ENCODE measurements around the gene MID1IP1. TPM values are rescaled to one million over a fixed set of nuclear protein-coding genes. Genes with fewer than 3 reads are reported as not detected.

MID1IP1 gene
- total RNA-seq, 1 donor from 2014 or later: 40.4 TPM

- H3K79me2 ChIP-seq (ENCODE audit: insufficient read depth, low read length): no peaks in the 10 kb centered on the region
- no peak overlapping the region for H3K4me2 ChIP-seq (ENCODE audit: low read length)
- no peak overlapping the region for H3K9ac ChIP-seq (ENCODE audit: low read length)
- H4K20me1 ChIP-seq (ENCODE audit: insufficient read depth, low read length): no peaks in the 10 kb centered on the region
- H3K27me3 Mint-ChIP-seq (ENCODE audit: low read depth, unreplicated experiment): no peaks in the 10 kb centered on the region
- H3K9me3 ChIP-seq (ENCODE audit: insufficient read depth, low read depth, low read length): no peaks in the 10 kb centered on the region
- H3K36me3 Mint-ChIP-seq (ENCODE audit: low read depth, unreplicated experiment): no peaks in the 10 kb centered on the region
- no peak for TF ChIP-seq EZH2 (IDR thresholded peaks at IDR 0.05; ENCODE audit: insufficient read depth, low read length)
- no peak for TF ChIP-seq CTCF (IDR thresholded peaks at IDR 0.05; ENCODE audit: insufficient read depth, low read depth, low read length)
- no peaks in the 10 kb centered on the region for H3K4me1 ChIP-seq (ENCODE audit: insufficient read depth, low read length)
- H3K4me3 Mint-ChIP-seq (ENCODE audit: unreplicated experiment): no peak overlapping the region
- no peak overlapping the region for H2AFZ ChIP-seq (ENCODE audit: low read depth, low read length)
- no peaks in the 10 kb centered on the region for H3K36me3 ChIP-seq (ENCODE audit: insufficient read depth, low read length)
- H3K27me3 ChIP-seq (ENCODE audit: insufficient read depth, low read length): no peaks in the 10 kb centered on the region
- no peak overlapping the region for H3K4me3 ChIP-seq (ENCODE audit: insufficient read depth, low read depth, low read length)
- no peak overlapping the region for H3K27ac ChIP-seq (ENCODE audit: low read depth, low read length)
- no peaks in the 10 kb centered on the region for H3K4me1 Mint-ChIP-seq (ENCODE audit: low read depth, unreplicated experiment)
- DNase-seq (ENCODE audit: low read depth) (no peak), FAIRE-seq (no peak)
- no peak overlapping the region for H3K27ac Mint-ChIP-seq (ENCODE audit: unreplicated experiment)
- no peaks in the 10 kb centered on the region for H3K9me3 Mint-ChIP-seq (ENCODE audit: unreplicated experiment)
These were observed 46.6 kb downstream of the MID1IP1 start for GRCh38 chrX:38847903-38848230.

- Mint-ChIP-seq H3K4me1 (ENCODE audit: low read depth, unreplicated experiment) (no peaks in the 10 kb centered on the region), H3K36me3 (ENCODE audit: low read depth, unreplicated experiment) (no peaks in the 10 kb centered on the region), H3K27me3 (ENCODE audit: low read depth, unreplicated experiment) (no peaks in the 10 kb centered on the region), H3K4me3 (ENCODE audit: unreplicated experiment) (no peak overlapping the region), H3K27ac (ENCODE audit: unreplicated experiment) (no peak overlapping the region), H3K9me3 (ENCODE audit: unreplicated experiment) (no peaks in the 10 kb centered on the region)
- TF ChIP-seq CTCF (IDR thresholded peaks at IDR 0.05; ENCODE audit: insufficient read depth, low read depth, low read length) (no peak), EZH2 (IDR thresholded peaks at IDR 0.05; ENCODE audit: insufficient read depth, low read length) (no peak)
- Histone ChIP-seq H3K79me2 (ENCODE audit: insufficient read depth, low read length) (no peaks in the 10 kb centered on the region), H3K27me3 (ENCODE audit: insufficient read depth, low read length) (no peaks in the 10 kb centered on the region), H4K20me1 (ENCODE audit: insufficient read depth, low read length) (no peaks in the 10 kb centered on the region), H3K4me1 (ENCODE audit: insufficient read depth, low read length) (no peaks in the 10 kb centered on the region), H3K9ac (ENCODE audit: low read length) (no peak overlapping the region), H3K9me3 (ENCODE audit: insufficient read depth, low read depth, low read length) (no peaks in the 10 kb centered on the region), H2AFZ (ENCODE audit: low read depth, low read length) (no peak overlapping the region), H3K4me2 (ENCODE audit: low read length) (no peak overlapping the region), H3K4me3 (ENCODE audit: insufficient read depth, low read depth, low read length) (no peak overlapping the region), H3K36me3 (ENCODE audit: insufficient read depth, low read length) (no peaks in the 10 kb centered on the region), H3K27ac (ENCODE audit: low read depth, low read length) (no peak overlapping the region)
- no peak for DNase-seq (ENCODE audit: low read depth)
- peak; percentile 82 for FAIRE-seq
These were observed 47.6 kb downstream of the MID1IP1 start for GRCh38 chrX:38848671-38849455.

- DNase-seq (ENCODE audit: low read depth): no peak
These were observed 49.7 kb downstream of the MID1IP1 start for GRCh38 chrX:38850807-38851544.

More at GRCh38 chrX:38850807-38851544, 49.7 kb downstream of the MID1IP1 start:
- FAIRE-seq: peak; percentile 98
- no peaks in the 10 kb centered on the region for H3K79me2 ChIP-seq (ENCODE audit: insufficient read depth, low read length)
- H3K9me3 ChIP-seq (ENCODE audit: insufficient read depth, low read depth, low read length): no peaks in the 10 kb centered on the region
- no peaks in the 10 kb centered on the region for H3K36me3 ChIP-seq (ENCODE audit: insufficient read depth, low read length)
- H3K27ac Mint-ChIP-seq (ENCODE audit: unreplicated experiment): no peak overlapping the region
- no peaks in the 10 kb centered on the region for H3K36me3 Mint-ChIP-seq (ENCODE audit: low read depth, unreplicated experiment)
- H3K4me3 Mint-ChIP-seq (ENCODE audit: unreplicated experiment): no peak overlapping the region
- no peaks in the 10 kb centered on the region for H3K27me3 ChIP-seq (ENCODE audit: insufficient read depth, low read length)
- no peaks in the 10 kb centered on the region for H4K20me1 ChIP-seq (ENCODE audit: insufficient read depth, low read length)
- H3K27me3 Mint-ChIP-seq (ENCODE audit: low read depth, unreplicated experiment): no peaks in the 10 kb centered on the region
- H3K4me1 Mint-ChIP-seq (ENCODE audit: low read depth, unreplicated experiment): no peaks in the 10 kb centered on the region
- TF ChIP-seq CTCF (IDR thresholded peaks at IDR 0.05; ENCODE audit: insufficient read depth, low read depth, low read length): no peak
- no peak for TF ChIP-seq EZH2 (IDR thresholded peaks at IDR 0.05; ENCODE audit: insufficient read depth, low read length)
- H3K4me1 ChIP-seq (ENCODE audit: insufficient read depth, low read length): no peaks in the 10 kb centered on the region
- H3K27ac ChIP-seq (ENCODE audit: low read depth, low read length): no peak overlapping the region
- no peak overlapping the region for H3K4me3 ChIP-seq (ENCODE audit: insufficient read depth, low read depth, low read length)
- H2AFZ ChIP-seq (ENCODE audit: low read depth, low read length): no peak overlapping the region
- no peaks in the 10 kb centered on the region for H3K9me3 Mint-ChIP-seq (ENCODE audit: unreplicated experiment)
- no peak overlapping the region for H3K9ac ChIP-seq (ENCODE audit: low read length)
- H3K4me2 ChIP-seq (ENCODE audit: low read length): no peak overlapping the region

Measured in astrocyte (in vitro differentiated cells and primary cell).